AG10803 (cell line): ENCODE data around the gene TIMM10.

Source experiments
- DNase-seq: peaks from one replicate; pipeline ENCODE4 v3.0.0; 2010; ENCODE audit warnings: low read depth
- H3K4me3 ChIP-seq: 2 replicates; pipeline ENCODE4 v1.5.1; 2011; ENCODE audit warnings: mild to moderate bottlenecking, low read length, control low read depth
- CTCF ChIP-seq: conservative IDR thresholded peaks from 2 replicates; pipeline ENCODE4 v1.5.1; 2011; ENCODE audit warnings: mild to moderate bottlenecking, low read length, control low read depth, inconsistent platforms

Gene TIMM10

DNA sequence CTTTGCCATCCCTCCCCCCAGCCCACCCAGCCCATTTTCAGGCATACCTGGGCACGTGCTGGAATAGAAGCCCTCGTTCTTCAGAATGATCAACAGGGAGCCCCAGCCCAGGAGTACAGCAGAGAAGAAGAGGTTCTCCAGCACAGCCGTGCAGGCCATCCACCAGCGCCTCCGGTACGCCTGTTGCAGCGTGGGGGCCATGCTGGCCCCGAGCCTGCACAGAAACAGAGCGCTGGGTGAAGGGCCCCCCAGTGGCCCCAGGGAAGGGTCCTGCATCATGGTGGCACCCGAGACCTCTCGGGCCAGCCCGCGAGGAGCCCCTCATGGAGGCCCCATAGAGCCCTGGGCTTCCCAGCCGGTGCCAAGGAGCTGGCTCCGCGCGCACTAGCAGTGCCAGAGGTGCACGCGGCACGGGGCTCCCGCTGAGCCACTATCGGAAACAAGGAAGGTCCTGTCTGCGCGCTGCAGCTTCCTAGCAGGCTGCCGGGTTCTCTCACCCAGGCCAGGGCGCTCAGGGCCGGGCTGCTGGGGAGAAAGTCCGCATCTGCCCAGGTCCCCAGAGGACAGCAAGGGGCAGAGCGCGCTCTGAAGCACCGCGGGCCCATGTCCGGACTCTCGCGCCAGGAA is 16.5 kb downstream of the TIMM10 start:
- peak; percentile 33 for DNase-seq
- peak overlapping the region; percentile 85 for H3K4me3 ChIP-seq
- TF ChIP-seq CTCF: no peak

DNA sequence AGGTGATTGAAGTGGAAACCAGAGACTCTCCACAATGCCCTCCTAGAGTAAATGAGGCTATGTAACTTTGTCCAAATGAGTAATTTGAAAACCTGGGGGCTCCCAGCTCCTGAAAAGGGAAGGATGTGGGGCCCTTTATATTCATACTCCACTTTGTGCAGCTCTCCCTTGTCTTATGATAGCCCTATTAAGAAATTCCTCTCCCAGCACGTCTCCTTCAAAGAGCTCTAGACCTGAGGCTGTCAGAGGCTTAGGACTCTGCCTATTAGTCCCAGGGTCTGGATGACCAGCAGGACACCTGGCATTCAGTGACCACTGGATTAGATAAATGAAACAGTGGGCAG is 17.1 kb downstream of the TIMM10 start:
- no peak for DNase-seq

DNA sequence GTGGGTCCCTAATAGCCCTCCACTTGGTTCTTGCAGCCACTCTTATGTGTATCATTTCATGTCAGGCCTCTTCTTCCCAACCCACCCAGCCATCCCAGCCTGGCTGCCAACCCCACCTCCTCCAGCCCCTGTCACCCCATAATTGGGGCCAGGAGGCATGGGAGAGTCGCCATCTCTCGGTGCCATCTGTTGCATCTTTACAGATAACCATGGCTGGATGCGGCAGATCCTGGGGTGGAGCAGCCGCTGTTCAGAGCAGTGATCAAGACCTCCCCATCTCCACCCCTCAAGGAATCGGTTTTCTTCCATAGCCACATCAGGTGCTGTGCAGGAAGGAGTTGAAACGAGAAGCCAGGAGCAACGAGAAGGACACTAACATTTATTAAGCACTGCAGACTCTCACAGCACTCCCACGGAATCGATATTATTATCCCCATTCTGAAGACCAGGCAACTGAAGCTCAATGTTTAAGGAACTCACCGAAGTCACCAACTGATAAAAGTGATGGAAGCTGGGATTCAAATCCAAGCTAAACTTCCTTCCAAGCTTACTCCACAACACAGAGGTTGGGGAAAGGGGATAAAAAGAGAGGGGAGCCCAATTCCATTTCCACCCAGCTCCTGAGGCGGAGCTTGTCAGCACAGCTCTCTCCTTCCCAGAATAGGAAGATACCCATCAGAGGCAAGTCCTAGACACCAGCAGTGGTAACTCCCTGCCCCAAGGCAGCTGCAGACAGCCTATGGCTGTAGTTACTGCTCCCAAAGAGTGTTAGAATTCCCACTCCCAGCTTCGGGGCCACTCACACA is 17.7 kb downstream of the TIMM10 start:
- TF ChIP-seq CTCF: no peak
- no peak for DNase-seq
- H3K4me3 ChIP-seq: no peak overlapping the region

More for the DNA sequence above, 17.1 kb downstream of the TIMM10 start:
- TF ChIP-seq CTCF: no peak
- no peak overlapping the region; the same call in 1 of the 2 replicates for H3K4me3 ChIP-seq

GRCh38 chr11:57511741-57512430 is 18.7 kb downstream of the TIMM10 start:
- no peak for DNase-seq
- no peak for TF ChIP-seq CTCF
- H3K4me3 ChIP-seq: no peak overlapping the region

DNA sequence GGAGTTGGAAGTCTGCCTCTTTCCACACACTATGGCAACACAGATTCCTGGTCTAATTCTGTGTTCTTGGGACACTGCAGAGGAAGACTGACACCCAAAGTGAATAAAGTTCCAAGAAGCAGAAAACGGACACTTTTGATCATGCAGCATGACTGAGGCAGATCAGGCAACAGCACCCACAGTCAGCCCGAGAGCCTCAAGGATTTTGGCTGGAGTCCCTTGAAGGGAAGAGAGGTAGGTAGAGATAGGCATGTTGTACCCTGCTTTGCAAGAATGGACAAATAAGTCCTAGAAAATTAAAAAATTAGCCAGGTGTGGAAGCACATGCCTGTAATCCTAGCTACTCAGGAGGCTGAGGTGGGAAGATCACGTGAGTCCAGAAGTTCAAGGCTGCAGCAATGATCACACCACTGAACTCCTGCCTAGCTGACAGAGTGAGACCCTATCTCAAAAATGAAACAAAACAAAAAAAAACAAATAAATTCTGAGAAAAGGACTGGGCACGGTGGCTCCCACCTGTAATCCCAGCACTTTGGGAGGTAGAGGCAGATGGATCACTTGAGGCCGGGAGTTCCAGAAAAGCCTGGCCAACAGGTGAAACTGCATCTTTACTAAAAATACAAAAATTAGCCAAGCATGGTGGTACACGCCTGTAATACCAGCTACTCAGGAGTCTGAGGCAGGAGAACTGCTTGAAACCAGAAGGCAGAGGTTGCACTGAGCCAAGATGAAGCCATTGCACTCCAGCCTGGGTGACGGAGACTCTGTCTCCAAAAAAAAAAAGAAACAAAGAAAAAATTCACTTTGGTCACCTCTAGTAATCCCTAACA is 22.0 kb downstream of the TIMM10 start:
- no peak for TF ChIP-seq CTCF
- H3K4me3 ChIP-seq: no peak overlapping the region
- no peak for DNase-seq

DNA sequence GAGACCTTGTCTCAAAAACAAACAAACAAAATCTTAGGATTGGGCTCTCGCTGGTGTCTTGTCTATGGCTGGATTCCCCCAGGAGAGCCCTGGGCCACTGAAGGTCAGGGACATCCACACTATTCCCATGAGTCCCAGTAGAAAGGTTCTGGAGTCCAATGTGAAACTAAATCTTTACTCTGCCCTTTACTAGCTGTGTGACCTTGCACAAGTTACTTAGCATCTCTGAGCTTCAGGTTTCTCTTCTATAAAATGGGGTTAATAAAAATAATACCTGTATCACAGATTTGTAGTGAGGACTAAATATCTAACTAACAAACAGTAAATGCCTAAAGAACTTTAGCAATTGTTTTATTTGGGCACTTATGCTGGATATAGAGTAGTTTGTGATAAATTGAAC is 24.0 kb downstream of the TIMM10 start:
- DNase-seq: no peak
- no peak for TF ChIP-seq CTCF
- H3K4me3 ChIP-seq: no peak overlapping the region
